22Rv1 (cell line): ENCODE results near the gene SLC2A8.

Source experiments
- H3K27ac ChIP-seq: fragments of 450-650 bp; 2 replicates; pipeline ENCODE4 v1.5.1; 2017
- ZFX ChIP-seq: fragments of 450-650 bp; IDR thresholded peaks from 2 replicates; pipeline ENCODE4 v1.6.1; 2017; ENCODE audit warnings: antibody characterized with exemption, borderline replicate concordance
- TF ChIP-seq, protein P1 (sequence below): fragments of 450-650 bp; IDR thresholded peaks from 2 replicates; pipeline ENCODE4 v1.5.1; 2017; ENCODE audit warnings: mild to moderate bottlenecking

SLC2A8 gene

DNA sequence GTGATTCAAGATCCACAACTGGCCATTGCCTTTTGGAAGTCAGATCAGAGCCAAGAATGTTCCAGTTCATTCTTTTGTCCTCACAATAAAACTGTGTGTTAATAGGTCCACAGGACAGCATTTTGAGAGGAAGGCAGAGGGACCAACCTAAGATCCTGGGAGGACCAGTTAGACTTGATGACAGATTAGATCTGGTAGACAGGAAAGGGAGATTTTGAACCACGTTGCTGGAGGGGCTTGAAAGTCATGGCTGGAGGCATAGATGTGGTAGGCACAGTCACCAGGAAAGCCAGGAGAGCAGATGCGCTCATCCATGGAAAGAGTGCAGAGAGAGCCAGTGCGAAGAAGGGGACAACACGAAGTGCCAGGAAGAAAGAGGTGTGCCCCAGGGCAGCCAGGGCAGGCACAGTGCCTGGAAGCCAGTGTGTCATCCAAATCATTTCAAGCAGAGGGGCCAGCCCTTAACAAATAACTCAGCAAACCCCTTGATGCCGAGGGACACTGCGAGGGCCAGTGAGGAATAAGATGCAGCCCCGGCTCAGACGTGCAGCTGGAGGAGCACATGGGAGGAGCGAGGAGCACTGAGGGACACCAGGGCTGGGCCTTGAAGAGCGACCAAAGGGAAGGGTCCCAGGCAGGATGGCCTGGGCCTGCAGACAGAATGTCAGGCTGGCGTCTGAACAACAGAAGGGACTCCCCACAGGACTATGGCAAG is 12.8 kb upstream of the SLC2A8 start:
- no peak overlapping the region for H3K27ac ChIP-seq
- TF ChIP-seq, protein P1, sequence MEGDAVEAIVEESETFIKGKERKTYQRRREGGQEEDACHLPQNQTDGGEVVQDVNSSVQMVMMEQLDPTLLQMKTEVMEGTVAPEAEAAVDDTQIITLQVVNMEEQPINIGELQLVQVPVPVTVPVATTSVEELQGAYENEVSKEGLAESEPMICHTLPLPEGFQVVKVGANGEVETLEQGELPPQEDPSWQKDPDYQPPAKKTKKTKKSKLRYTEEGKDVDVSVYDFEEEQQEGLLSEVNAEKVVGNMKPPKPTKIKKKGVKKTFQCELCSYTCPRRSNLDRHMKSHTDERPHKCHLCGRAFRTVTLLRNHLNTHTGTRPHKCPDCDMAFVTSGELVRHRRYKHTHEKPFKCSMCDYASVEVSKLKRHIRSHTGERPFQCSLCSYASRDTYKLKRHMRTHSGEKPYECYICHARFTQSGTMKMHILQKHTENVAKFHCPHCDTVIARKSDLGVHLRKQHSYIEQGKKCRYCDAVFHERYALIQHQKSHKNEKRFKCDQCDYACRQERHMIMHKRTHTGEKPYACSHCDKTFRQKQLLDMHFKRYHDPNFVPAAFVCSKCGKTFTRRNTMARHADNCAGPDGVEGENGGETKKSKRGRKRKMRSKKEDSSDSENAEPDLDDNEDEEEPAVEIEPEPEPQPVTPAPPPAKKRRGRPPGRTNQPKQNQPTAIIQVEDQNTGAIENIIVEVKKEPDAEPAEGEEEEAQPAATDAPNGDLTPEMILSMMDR = no peak
- TF ChIP-seq ZFX = no peak

DNA sequence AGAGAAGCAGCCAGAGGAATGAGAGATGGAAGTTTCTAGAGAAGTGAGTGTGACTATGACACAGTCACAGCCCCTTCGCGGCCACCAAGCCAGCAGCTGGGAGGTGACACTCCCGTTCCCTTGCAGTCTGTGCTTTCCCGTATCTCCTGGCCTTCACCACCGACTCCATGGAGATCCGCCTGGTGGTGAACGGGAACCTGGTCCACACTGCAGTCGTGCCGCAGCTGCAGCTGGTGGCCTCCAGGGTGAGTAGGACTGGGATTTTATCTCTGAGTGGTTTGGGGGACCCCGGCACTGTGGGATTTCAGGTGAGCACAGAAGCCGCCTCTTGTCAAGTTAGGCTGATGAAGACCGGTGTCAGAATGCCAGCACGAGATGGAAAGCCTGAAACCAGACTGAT is 12.1 kb upstream of the SLC2A8 start:
- H3K27ac ChIP-seq = no peak overlapping the region
- TF ChIP-seq, protein P1 = no peak

DNA sequence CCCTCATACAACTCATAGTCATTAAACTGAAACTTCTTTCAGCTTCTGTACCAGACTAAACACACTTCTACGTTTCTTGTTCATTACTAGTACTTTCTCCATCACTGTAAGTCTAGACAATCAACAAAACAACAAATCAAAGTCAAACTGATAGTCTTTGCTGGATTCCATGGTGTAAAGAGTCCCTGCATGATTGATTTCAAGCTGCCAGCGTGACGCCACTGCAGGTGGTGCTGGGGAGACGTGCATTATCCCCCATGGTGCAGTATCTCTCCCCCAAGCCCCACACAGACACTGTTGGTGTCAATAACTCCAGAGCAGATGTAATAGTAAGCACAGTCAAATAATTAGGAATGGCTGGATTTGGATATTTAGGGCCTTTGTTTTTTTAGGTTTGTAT is 10.7 kb upstream of the SLC2A8 start:
- no peak overlapping the region for H3K27ac ChIP-seq
- TF ChIP-seq ZFX = no peak
- TF ChIP-seq, protein P1 = no peak

DNA sequence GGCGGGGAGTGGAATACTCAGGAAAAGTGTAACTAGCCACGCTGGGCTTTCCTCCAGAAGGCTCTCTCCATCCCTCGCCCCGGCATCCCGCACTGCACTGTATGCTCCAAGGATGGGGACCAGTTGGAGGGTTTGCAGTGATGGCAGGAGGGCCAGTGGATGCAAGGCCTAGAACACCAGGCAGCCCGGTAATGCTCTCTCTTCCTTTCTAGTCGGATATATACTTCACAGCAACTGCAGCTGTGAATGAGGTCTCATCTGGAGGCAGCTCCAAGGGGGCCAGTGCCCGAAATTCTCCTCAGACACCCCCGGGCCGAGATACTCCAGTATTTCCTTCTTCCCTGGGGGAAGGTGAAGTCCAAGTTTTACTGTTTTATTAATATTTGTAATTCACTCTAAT is 10.0 kb upstream of the SLC2A8 start:
- TF ChIP-seq, protein P1 = no peak
- TF ChIP-seq ZFX = no peak

DNA sequence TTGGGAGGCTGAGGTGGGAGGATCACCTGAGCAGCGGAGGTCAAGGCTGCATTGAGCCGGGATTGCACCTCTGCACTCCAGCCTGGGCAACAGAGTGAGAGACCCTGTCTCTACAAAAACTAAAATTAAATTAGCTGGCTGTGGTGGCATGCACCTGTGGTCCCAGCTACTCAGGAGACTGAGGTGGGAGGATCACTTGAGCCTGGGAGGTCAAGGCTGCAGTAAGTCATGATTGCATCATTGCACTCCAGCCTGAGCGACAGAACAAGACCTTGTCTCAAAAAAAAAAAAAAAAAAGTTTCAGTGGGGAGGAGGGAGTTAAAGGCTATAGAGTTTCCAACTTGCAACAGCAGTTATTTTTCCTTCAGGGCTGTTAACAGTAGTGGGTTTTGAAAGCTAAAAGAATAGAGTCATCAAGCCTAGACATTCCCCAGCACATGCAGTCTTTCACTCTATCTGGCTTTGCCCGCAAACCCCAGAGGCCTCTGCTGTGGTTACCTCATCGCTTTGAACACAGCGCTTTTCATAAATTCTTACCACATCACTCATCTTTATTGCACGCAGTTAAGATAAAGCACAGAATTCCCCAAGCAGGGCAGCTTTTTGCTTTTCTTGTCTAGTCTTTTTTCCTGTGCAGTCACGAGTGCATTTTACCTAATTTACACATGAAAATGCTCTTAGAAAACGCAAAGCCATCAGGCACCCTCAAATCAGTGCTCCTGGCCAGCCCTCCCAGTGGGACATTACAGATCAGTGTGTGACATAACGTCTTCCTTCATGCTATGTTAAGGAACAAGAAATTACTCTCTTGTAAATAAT is 8.7 kb upstream of the SLC2A8 start:
- no peak for TF ChIP-seq ZFX
- TF ChIP-seq, protein P1 = no peak
- no peak overlapping the region for H3K27ac ChIP-seq

More for the DNA sequence above, 10.0 kb upstream of the SLC2A8 start:
- H3K27ac ChIP-seq = no peak overlapping the region

DNA sequence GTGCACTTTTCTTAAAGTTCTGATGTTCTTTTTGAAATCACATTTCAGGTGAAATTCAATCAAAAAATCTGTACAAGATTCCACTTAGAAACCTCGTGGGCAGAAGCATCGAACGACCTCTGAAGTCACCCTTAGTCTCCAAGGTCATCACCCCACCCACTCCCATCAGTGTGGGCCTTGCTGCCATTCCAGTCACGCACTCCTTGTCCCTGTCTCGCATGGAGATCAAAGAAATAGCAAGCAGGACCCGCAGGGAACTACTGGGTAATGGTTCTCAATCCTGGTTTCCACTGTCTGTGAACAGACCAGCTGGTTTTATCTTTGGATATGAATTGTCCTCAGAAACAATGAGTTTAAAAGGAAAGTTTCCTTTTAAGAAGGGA is 8.1 kb upstream of the SLC2A8 start:
- H3K27ac ChIP-seq = no peak overlapping the region

More for the DNA sequence above, 8.1 kb upstream of the SLC2A8 start:
- TF ChIP-seq, protein P1 = no peak
- TF ChIP-seq ZFX = no peak
